Measurements from ENCODE around the gene PROM2. TPM values are rescaled to one million over a fixed set of nuclear protein-coding genes. Genes with fewer than 3 reads are reported as not detected.

The PROM2 gene
- total RNA-seq, 1 donor from 2014 or later: 0.83 TPM

DNA sequence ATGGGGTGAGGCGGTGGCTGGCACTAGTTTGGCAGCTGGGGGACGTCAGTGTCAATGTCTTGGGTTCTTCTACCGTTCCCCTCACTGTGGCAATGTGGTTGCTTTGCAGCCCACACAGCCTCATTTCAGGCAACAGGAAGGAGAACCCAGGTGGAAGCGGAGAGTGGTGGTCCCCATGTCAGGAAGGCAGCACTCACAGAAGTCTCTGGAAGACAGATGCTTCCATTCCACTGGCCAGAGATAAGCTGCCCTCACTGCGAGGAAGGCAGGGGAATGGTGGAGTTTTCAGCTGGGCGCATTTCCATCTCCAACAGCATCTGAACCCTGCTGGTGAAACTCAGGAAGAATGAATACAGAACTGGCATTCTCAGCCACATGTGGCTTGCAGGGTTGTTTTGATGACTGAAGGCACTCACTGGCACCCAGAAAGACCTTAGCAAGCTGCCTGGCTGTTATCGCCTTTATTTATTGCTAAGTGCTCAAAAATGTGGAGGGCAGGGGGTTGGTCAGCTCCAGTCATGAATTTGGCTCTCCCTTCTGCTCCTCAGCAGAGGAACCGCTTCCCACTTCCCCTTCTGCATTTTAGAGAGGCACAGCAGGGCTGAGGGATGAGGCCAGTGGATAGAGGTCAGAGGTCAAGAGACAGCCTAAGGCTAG is 42.3 kb downstream of the PROM2 start:
- intact Hi-C loops (cut with DNase I): no loop called here

DNA sequence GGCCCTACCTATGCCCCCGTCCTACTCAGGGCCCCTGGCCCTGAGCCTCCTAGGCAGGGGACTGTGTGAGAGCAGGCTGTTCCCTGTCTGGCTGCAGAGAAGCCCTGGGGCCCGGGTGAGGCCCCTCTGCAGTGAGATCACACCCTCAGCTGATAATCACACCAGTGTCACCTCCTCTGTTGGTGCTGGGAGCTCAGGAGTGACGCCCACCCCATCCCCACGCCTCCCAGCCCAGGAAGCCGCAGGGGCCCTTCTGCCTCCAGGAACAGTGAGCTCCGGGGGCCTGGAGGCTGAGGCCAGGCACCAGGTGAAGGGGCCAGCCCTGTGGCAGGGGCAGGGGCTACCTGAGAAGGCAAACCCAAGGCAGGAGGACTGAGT is 42.9 kb downstream of the PROM2 start:
- intact Hi-C loops (cut with DNase I): no loop called here
- no peak for DNase-seq (ENCODE audit: low spot score)

More for the DNA sequence above, 42.3 kb downstream of the PROM2 start:
- no peak for DNase-seq (ENCODE audit: low spot score)

DNA sequence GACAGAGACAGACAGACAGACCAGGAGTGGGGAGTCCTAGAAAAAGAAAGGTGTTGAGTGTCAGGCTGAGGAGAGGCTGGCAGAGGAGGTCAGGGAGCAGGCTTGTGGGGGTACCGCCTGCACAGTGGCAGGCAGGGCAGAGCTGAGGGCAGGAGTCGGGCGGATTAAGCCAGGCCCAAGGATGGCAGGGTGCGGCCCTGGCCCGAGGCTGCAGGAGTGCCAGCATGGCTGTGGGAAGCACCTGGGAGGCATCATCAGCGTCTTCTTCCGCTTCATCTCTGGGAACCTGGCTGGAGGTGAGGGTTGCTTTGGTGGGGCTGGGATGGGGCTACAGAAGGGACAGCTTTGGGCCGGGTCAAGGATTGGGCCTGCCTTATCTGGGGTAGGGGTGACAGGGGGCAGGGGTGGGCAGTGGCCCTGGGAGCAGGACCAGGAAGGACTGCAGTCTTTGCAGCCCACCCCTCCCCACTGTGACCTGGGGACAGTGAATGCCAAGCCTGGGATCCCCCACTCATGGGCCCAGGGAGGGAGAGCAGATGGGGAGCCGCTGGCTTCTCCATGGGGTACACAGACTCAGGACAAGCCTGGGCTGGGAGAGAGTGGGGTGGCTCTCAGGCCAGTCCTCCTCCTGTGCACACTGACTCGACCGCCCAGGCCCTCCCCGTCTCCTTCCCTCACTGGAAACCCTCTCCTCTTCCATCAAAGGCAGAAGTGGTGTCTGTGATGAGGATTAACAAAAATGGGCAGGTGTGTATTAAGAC is 43.6 kb downstream of the PROM2 start:
- intact Hi-C loops (cut with DNase I): no loop called here
- DNase-seq (ENCODE audit: low spot score): no peak

DNA sequence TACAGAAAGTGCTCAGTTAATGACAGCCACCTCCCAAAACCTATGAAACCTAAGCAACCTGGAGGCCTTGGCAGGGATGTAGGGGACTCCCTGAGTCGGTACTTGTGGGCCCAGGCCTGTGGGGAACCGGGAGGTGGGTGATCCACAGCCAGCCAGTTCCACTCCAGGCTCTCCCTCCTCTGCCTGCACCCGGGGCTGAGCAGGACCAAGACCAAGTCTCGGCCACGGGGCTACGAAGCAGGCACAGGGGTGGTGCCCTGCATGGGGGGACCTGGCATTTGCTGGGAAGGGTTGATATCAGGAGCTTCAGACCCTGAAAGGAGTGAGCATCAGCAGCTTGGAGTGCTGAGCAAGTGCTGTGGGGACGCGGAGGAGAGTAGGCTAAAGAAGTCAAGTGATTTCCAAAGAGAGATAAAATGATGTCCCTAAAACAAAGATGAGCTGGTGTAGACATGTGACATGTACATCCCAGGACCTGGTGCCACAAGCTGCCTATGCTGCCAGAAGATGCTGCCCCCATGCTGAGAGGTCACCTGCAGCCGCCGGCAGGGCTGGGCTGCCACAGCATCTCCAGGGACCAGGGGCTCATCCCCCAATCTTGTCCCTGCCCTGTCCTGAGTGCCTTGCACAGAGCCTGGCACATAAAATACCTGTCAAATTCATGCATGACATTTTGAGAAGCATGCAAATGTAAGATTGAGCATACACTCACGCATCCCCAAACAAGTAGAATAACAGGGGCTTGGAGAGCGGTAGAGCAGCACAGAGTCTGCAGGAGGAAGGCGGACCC is 44.4 kb downstream of the PROM2 start:
- intact Hi-C loops (cut with DNase I): no loop called here
- no peak for DNase-seq (ENCODE audit: low spot score)

- intact Hi-C loops (cut with DNase I): no loop called here
- no peak for DNase-seq (ENCODE audit: low spot score)
Observed at GRCh38 chr2:95319481-95320343, 45.5 kb downstream of the PROM2 start.

DNA sequence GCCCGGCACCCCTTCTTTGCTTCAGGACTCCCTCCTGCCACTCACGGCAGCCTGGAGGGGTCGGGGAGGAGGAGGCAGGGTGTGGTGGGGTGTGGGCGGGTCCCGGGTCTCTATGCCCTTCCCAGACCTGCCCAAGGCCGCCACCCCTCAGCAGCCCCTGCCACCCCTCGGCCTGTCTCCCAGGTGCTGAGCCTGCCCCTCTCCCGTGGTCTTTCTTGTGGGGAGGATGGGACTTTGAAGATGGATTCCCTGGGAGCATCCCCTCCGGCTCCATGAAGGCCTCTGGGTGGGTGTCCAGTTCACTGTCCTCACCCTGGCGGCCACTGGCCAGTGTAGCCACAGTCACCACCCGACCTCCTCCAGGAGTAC is 46.1 kb downstream of the PROM2 start:
- no peak for DNase-seq (ENCODE audit: low spot score)
- intact Hi-C loops (cut with DNase I): no loop called here

- DNase-seq (ENCODE audit: low spot score): no peak
- intact Hi-C loops (cut with DNase I): no loop called here
Observed at GRCh38 chr2:95320986-95321767, 46.9 kb downstream of the PROM2 start.

DNA sequence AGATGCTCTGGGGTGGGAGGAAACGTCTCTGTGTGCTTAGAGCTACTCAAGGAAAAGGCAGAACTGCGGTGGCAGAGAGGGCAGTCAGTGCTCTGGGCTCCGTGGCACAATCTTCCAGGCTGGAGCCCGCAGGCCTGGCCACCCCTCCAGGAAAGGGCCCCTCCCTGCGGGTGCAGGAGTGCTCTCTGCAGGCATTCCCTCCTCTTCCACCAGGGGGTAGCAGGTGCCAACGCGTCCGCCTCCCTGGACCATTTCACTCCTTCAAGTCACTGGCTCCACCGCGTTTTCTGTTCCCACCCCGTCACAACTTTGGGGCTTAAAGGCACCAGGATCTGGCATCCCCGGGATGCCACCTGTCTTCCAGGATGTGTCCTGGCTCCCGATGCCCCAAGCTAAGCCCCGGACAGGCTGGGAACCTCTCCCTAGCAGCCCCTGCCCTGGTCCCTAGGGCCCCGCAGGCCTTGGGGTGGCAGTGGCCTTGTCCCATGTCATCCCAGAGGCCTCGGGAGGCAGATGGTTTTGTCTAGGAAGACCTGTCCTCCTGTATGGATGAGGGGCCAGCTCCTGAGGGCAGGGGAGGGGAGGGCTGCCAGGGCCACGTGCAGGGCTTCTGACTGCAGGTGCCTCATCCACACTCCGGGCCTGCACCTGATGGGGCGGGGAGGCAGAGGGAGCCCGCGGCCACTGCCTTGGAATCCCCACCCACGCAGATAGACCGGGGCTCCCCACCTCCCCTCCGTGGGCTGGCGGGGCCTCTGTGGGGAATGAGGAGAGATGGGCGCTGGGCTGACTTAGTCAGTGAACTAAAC is 49.3 kb downstream of the PROM2 start:
- no peak for DNase-seq (ENCODE audit: low spot score)
- intact Hi-C loops (cut with DNase I): no loop called here

- intact Hi-C loops (cut with DNase I): no loop called here
- no peak for DNase-seq (ENCODE audit: low spot score)
Observed at GRCh38 chr2:95325026-95325425, 50.8 kb downstream of the PROM2 start.

GRCh38 chr2:95325590-95326432 is 51.6 kb downstream of the PROM2 start:
- intact Hi-C loops (cut with DNase I): no loop called here
- DNase-seq (ENCODE audit: low spot score): no peak

GRCh38 chr2:95326433-95327140 is 52.3 kb downstream of the PROM2 start:
- DNase-seq (ENCODE audit: low spot score): no peak
- intact Hi-C loops (cut with DNase I): no loop called here

DNA sequence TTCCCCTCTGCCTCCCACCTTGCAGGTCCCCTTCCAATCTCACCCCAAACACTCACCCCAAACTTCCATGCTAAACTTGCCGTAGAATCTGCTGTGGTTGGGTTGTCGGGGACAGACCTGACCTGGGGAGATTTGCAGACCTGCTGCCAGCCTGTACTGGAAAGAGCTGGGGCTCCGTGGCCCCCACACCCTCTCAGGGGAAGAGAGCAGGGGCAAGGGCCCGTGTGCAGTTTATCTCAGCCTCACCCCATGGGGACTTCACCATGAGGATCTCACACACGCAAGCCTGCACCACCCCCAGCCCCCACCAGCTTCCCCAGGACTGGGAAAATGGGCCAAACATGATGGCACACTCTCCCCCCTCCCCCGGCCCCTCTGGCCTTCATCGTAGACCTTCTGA is 53.6 kb downstream of the PROM2 start:
- intact Hi-C loops (cut with DNase I): no loop called here
- DNase-seq (ENCODE audit: low spot score): no peak

- DNase-seq (ENCODE audit: low spot score): no peak
- intact Hi-C loops (cut with DNase I): no loop called here
Observed at GRCh38 chr2:95328358-95329125, 54.3 kb downstream of the PROM2 start.

GRCh38 chr2:95329401-95329800 is 55.2 kb downstream of the PROM2 start:
- DNase-seq (ENCODE audit: low spot score): no peak
- intact Hi-C loops (cut with DNase I): no loop called here

DNA sequence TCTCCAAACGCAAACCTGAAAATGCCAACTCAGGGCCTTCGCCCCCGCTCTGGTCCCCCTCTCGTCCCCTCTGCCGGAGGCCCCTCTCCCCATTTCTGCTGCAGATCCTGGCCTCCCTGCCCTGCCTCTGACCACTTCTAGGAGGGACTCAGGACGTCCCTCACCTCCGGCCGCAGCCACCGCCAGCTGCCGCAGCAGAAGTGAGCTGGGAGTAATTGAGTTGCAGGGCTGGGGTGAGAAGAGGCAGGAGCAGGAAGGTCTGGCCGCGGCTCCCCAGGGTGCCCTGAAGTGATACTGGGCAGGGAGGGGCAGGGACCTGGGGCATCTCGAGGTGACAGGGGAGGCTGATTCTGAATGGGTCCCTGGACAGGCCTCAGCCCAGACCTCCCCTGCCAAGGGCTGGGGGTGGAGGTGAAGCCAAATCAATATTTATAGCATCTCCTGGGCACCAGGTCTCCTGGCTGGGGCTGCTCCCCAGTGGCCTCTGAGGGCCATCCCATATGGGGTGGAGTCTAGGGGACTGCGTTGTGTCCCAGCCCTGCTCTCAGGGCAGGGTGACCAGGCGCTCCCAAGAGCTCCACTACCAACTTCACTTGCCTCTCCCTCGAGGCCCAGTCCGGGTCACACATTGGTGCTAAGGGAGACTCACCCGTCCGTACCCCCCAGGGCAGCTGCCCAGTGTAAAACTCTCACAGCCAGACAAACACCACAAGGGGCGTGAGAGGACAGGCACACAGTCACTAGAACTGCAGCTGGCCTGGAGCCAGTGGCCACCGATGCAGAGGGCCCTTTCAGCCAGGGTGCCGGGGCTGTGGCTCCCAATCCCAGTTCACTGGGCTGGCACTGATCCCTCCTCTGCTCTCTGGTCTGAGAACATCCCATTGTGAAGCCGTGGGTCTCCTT is 55.9 kb downstream of the PROM2 start:
- intact Hi-C loops (cut with DNase I): no loop called here
- DNase-seq (ENCODE audit: low spot score): no peak
